ENCODE measurements around the gene PPME1. TPM values are rescaled to one million over a fixed set of nuclear protein-coding genes. Genes with fewer than 3 reads are reported as not detected.

Gene PPME1
- total and polyA plus RNA-seq, 9 of the 15 experiments (the other 6 are each of a cell fraction or from before 2014, with no cell fraction given): 9.8 to 81.7 (median 37.6) TPM

- TF ChIP-seq HEY1 (CRISPR knock-in tag; IDR thresholded peaks at IDR 0.05; ENCODE audit: borderline replicate concordance) (no peak), EGR1 (conservative IDR thresholded peaks at IDR 0.05) (no peak)
Observed at GRCh38 chr11:74276581-74276980, 105.5 kb downstream of the PPME1 start (continued).

- H3K36me3 ChIP-seq (ENCODE audit: control insufficient read depth, insufficient read depth, low read length): no peaks in the 10 kb centered on the region
- DNase-seq (ENCODE audit: extremely low read depth in 1 of 4, low spot score in 3 of 4): no peak
- ATAC-seq: no peak
- H3K4me1 ChIP-seq (replicated peaks in 1 of 2; ENCODE audit: control insufficient read depth in 2 of 2, insufficient read depth in 2 of 2, low read length in 2 of 2): no peaks in the 10 kb centered on the region
- ChIA-PET CTCF (ENCODE audit: low intra/inter-chr PET ratio) (no interaction called here), POLR2A (interaction anchor here (0.7 kb wide), 1 partner anchor 132 kb away, joined by 3 read pairs; no protein-coding TSS in a partner anchor)
- no peaks in the 10 kb centered on the region for H3K9me1 ChIP-seq (ENCODE audit: control insufficient read depth, insufficient read depth, low read length)
- H3K9ac ChIP-seq (ENCODE audit: insufficient read depth in 1 of 2, low read depth in 2 of 2, low read length in 2 of 2): no peak overlapping the region
- H3K9me3 ChIP-seq (replicated peaks; ENCODE audit: control insufficient read depth, insufficient read depth, low read depth, low read length): no peaks in the 10 kb centered on the region
- in situ Hi-C loops (cut with MboI): no loop called here
- BruUV-seq (replicated peaks): no TSS peak
- H3K79me2 ChIP-seq (ENCODE audit: control insufficient read depth, insufficient read depth, low read length): no peaks in the 10 kb centered on the region
- no peak overlapping the region for H3K27ac ChIP-seq (ENCODE audit: extremely low read depth, low read depth, low read length)
- no peak overlapping the region for H3K4me3 ChIP-seq
- WGBS (ENCODE audit: insufficient coverage, low coverage, missing lambda C conversion rate): 5% methylated on average over 2 of the region's 2 CpGs
- intact Hi-C loops (cut with micrococcal nuclease): no loop called here
- no peak overlapping the region for H2AFZ ChIP-seq (ENCODE audit: low read depth, low read length)
- peaks cover 6% of the 10 kb centered on the region in 2 experiments; a peak in 4 of 5 replicates for H3K27me3 ChIP-seq (ENCODE audit: control insufficient read depth in 2 of 2, insufficient read depth in 2 of 2, low read length in 2 of 2)
- H3K4me2 ChIP-seq (ENCODE audit: insufficient read depth, low read length): no peak overlapping the region
- no peaks in the 10 kb centered on the region for H4K20me1 ChIP-seq (replicated peaks; ENCODE audit: control insufficient read depth, insufficient read depth, low read length)
- FAIRE-seq: no peak
- no peak for TF ChIP-seq ZNF449 (CRISPR knock-in tag; IDR thresholded peaks at IDR 0.05)
- no peak for TF ChIP-seq ZKSCAN1 (IDR thresholded peaks at IDR 0.05; ENCODE audit: low read depth, low read length)
- TF ChIP-seq PHF21A (IDR thresholded peaks at IDR 0.05; ENCODE audit: borderline replicate concordance, low read depth): no peak
- TF ChIP-seq HNRNPUL1 (IDR thresholded peaks at IDR 0.05; ENCODE audit: low read length): no peak
- no peak for TF ChIP-seq HCFC1 (IDR thresholded peaks at IDR 0.05; ENCODE audit: low read depth, low read length)
- TF ChIP-seq ZNF407 (IDR thresholded peaks at IDR 0.05; ENCODE audit: low read depth): no peak
- no peak for TF ChIP-seq GATAD2B (IDR thresholded peaks at IDR 0.05; ENCODE audit: borderline replicate concordance)
- TF ChIP-seq TFAM (CRISPR knock-in tag; conservative IDR thresholded peaks at IDR 0.05): no peak
- TF ChIP-seq POLR2G (IDR thresholded peaks at IDR 0.05; ENCODE audit: low read depth, low read length): no peak
- TF ChIP-seq FOS (IDR thresholded peaks at IDR 0.05; ENCODE audit: extremely low read depth, insufficient read length): no peak
Observed at GRCh38 chr11:74278103-74278502, 107.0 kb downstream of the PPME1 start.
